OCI-LY7 (cell line): ENCODE results near the gene NDUFAF2. TPM values are rescaled to one million over a fixed set of nuclear protein-coding genes. Genes with fewer than 3 reads are reported as not detected.

Experiments used
- BruUV-seq: library from RNA; stranded (reverse); fragments of 400-500 nt; replicated peaks from 2 replicates; lab custom pipeline; 2021; lab: Mats Ljungman, UMichigan
- CTCF ChIA-PET: fragments of 300-600 bp; sonication (Branson Sonifier 250); formaldehyde crosslinking; loops from one replicate; lab custom pipeline; 2022; ENCODE audit warnings: antibody characterized with exemption; ENCODE audit not compliant: unreplicated experiment; lab: Charles Lee
- POLR2A ChIA-PET: fragments of 300-600 bp; sonication (Branson Sonifier 250); formaldehyde crosslinking; loops from one replicate; lab custom pipeline; 2022; ENCODE audit warnings: antibody characterized with exemption; lab: Charles Lee
- DNase-seq: peaks from one replicate; pipeline ENCODE4 v3.0.0-alpha.2; 2015; ENCODE audit warnings: low spot score
- H2AFZ ChIP-seq: fragments of 200-600 bp; sonication (generic), shearing (Covaris generic); 2 replicates; pipeline ENCODE4 v1.6.1; 2014; ENCODE audit warnings: mild to moderate bottlenecking, antibody characterized with exemption, low read length, moderate library complexity
- H3K27ac ChIP-seq: fragments of 200-600 bp; sonication (generic); 2 replicates; pipeline ENCODE4 v1.5.1; 2014; ENCODE audit warnings: mixed run types, low read depth, mild to moderate bottlenecking, moderate library complexity, low read length, inconsistent platforms; ENCODE audit not compliant: poor library complexity, severe bottlenecking
- H3K36me3 ChIP-seq: fragments of 200-600 bp; sonication (generic); 2 replicates; pipeline ENCODE4 v1.6.1; 2014; ENCODE audit warnings: mild to moderate bottlenecking, antibody characterized with exemption, low read length, moderate library complexity, mixed read lengths; ENCODE audit not compliant: insufficient read depth
- H3K4me1 ChIP-seq: fragments of 200-600 bp; sonication (generic); 2 replicates; pipeline ENCODE4 v1.5.1; 2014; ENCODE audit warnings: mild to moderate bottlenecking, low read length; ENCODE audit not compliant: insufficient read depth, poor library complexity, severe bottlenecking
- H3K4me2 ChIP-seq: fragments of 200-600 bp; sonication (generic); 2 replicates; pipeline ENCODE4 v1.6.1; 2014; ENCODE audit warnings: mild to moderate bottlenecking, low read length
- H3K4me3 ChIP-seq: fragments of 200-600 bp; sonication (generic); 2 replicates; pipeline ENCODE4 v1.5.1; 2014; ENCODE audit warnings: mild to moderate bottlenecking, low read depth, low read length; ENCODE audit not compliant: poor library complexity, severe bottlenecking
- H3K79me2 ChIP-seq: fragments of 200-600 bp; sonication (generic); 2 replicates; pipeline ENCODE4 v1.6.1; 2016; ENCODE audit warnings: low read depth, mild to moderate bottlenecking, low read length, moderate library complexity, mixed read lengths; ENCODE audit not compliant: insufficient read depth
- H3K9me2 ChIP-seq: fragments of 200-600 bp; sonication (generic); 2 replicates; pipeline ENCODE4 v1.6.1; 2016; ENCODE audit warnings: mild to moderate bottlenecking, low read length, mixed read lengths; ENCODE audit not compliant: insufficient read depth
- H3K9me3 ChIP-seq: fragments of 200-600 bp; sonication (generic); 2 replicates; pipeline ENCODE4 v1.6.1; 2014; ENCODE audit warnings: mild to moderate bottlenecking, mixed run types, low read length, mixed read lengths
- H4K20me1 ChIP-seq: fragments of 200-600 bp; sonication (generic); 2 replicates; pipeline ENCODE4 v1.6.1; 2014; ENCODE audit warnings: mild to moderate bottlenecking, antibody characterized with exemption, low read length, moderate library complexity, mixed read lengths; ENCODE audit not compliant: insufficient read depth
- CTCF ChIP-seq: fragments of 200-600 bp; sonication (generic); conservative IDR thresholded peaks from 2 replicates; pipeline ENCODE4 v1.5.1; 2014; ENCODE audit warnings: mild to moderate bottlenecking, antibody characterized with exemption, low read length, moderate library complexity, mixed read lengths
- EZH2phosphoT487 ChIP-seq: fragments of 200-600 bp; sonication (generic); IDR thresholded peaks from 2 replicates; pipeline ENCODE4 v1.6.1; 2018; ENCODE audit warnings: low read depth, borderline replicate concordance, mild to moderate bottlenecking, mixed run types, antibody characterized with exemption, low read length, moderate library complexity, mixed read lengths
- intact Hi-C: fragments of 100-400 bp; cut with micrococcal nuclease; formaldehyde crosslinking; loops from one replicate; pipeline ENCODE4 v1.10.0; 2022; ENCODE audit not compliant: unreplicated experiment
- total RNA-seq, 2 experiments: library from RNA; depleted of rRNA in 1 of 2; stranded (reverse); fragments of >200 nt in 1 of 2; shearing (Covaris generic) in 1 of 2; gene quantifications; 2 replicates each; pipeline ENCODE4 v1.2.3, GENCODE V29; 2014 to 2022

The NDUFAF2 gene
- total RNA-seq, 2 experiments from 2014 or later, result 20.8 to 36.8 TPM

GRCh38 chr5:61050292-61050691, 105.3 kb downstream of the NDUFAF2 start:
- TF ChIP-seq CTCF (no peak), EZH2phosphoT487 (no peak)
- Histone ChIP-seq H2AFZ (no peak overlapping the region), H3K4me1 (no peaks in the 10 kb centered on the region), H3K9me2 (no peaks in the 10 kb centered on the region), H3K9me3 (no peaks in the 10 kb centered on the region), H3K27ac (no peak overlapping the region), H3K4me3 (no peak overlapping the region), H3K79me2 (no peaks in the 10 kb centered on the region), H3K36me3 (no peaks in the 10 kb centered on the region), H3K4me2 (no peak overlapping the region), H4K20me1 (0 out of 2 replicates have a peak, but pooled peaks cover 8% of the 10 kb centered on the region)
- CTCF ChIA-PET, result no interaction called here
- POLR2A ChIA-PET, result no interaction called here
- no peak for DNase-seq
- BruUV-seq, result no TSS peak
- intact Hi-C loops, result loop anchor here (10.0 kb wide), 1 partner anchor 305 kb away; no protein-coding TSS in a partner anchor

- no peak overlapping the region for H3K27ac ChIP-seq
- H3K9me3 ChIP-seq, result no peaks in the 10 kb centered on the region
- no peak overlapping the region for H2AFZ ChIP-seq
- intact Hi-C loops, result loop anchor here (10.0 kb wide), 1 partner anchor 304 kb away; no protein-coding TSS in a partner anchor
- H3K4me2 ChIP-seq, result no peak overlapping the region
- TF ChIP-seq CTCF (no peak), EZH2phosphoT487 (no peak)
- no peaks in the 10 kb centered on the region for H3K9me2 ChIP-seq
- ChIA-PET CTCF (no interaction called here), POLR2A (no interaction called here)
- H3K79me2 ChIP-seq, result no peaks in the 10 kb centered on the region
- no peaks in the 10 kb centered on the region for H3K4me1 ChIP-seq
- H3K36me3 ChIP-seq, result no peaks in the 10 kb centered on the region
- DNase-seq, result no peak
- no peak overlapping the region for H3K4me3 ChIP-seq
- no TSS peak for BruUV-seq
- H4K20me1 ChIP-seq, result 0 out of 2 replicates have a peak, but pooled peaks cover 8% of the 10 kb centered on the region
These were observed 106.3 kb downstream of the NDUFAF2 start for GRCh38 chr5:61051267-61051666.

- TF ChIP-seq CTCF (no peak), EZH2phosphoT487 (no peak)
- no peaks in the 10 kb centered on the region for H3K9me3 ChIP-seq
- no peaks in the 10 kb centered on the region for H3K9me2 ChIP-seq
- POLR2A ChIA-PET, result interaction anchor here (0.6 kb wide), 1 partner anchor 1978 kb away, joined by 3 read pairs; no protein-coding TSS in a partner anchor
- no peak overlapping the region for H2AFZ ChIP-seq
- H3K4me2 ChIP-seq, result no peak overlapping the region
- H3K79me2 ChIP-seq, result no peaks in the 10 kb centered on the region
- CTCF ChIA-PET, result no interaction called here
- H3K36me3 ChIP-seq, result no peaks in the 10 kb centered on the region
- BruUV-seq, result no TSS peak
- intact Hi-C loops, result loop anchor here (10.0 kb wide), 1 partner anchor 302 kb away; no protein-coding TSS in a partner anchor
- H3K4me1 ChIP-seq, result no peaks in the 10 kb centered on the region
- no peak overlapping the region for H3K4me3 ChIP-seq
- DNase-seq, result no peak
- no peak overlapping the region for H3K27ac ChIP-seq
- H4K20me1 ChIP-seq, result 0 out of 2 replicates have a peak, but pooled peaks cover 8% of the 10 kb centered on the region
These were observed 107.9 kb downstream of the NDUFAF2 start for GRCh38 chr5:61052882-61053281.
